ENCODE measurements around the gene SMG6.
"Not testable (repeated sequence)": the region's sequence is repeated elsewhere in the genome, so short reads cannot be mapped to it uniquely, and the experiment has no call there.

The SMG6 gene
- 88.3 to 91.1 reads per million in 2 donors for total RNA-seq

GRCh38 chr17:2303204-2304188 lies at the start of gene SMG6, which contains the start of gene SRR:
Gene SMG6, minus strand, starts transcription at chr17:2303785. Its CDS starts 65 bp downstream, at chr17:2303720.
Gene SRR, plus strand, starts transcription at chr17:2303950. Its CDS starts 11,611 bp downstream, at chr17:2315561.
- DNase-seq, result peak; percentile 95

GRCh38 chr17:2351269-2351668 lies 47.7 kb upstream of the SMG6 start:
- DNase-seq, result no peak

GRCh38 chr17:2347805-2348685 lies 44.5 kb upstream of the SMG6 start:
- DNase-seq, result no peak

GRCh38 chr17:2346475-2346874 lies 42.9 kb upstream of the SMG6 start:
- no peak for DNase-seq

GRCh38 chr17:2344528-2344927 lies 40.9 kb upstream of the SMG6 start:
- DNase-seq, result no peak

GRCh38 chr17:2343421-2343820 lies 39.8 kb upstream of the SMG6 start:
- no peak for DNase-seq

- no peak for DNase-seq
Observed at GRCh38 chr17:2338315-2338657, 34.7 kb upstream of the SMG6 start.

GRCh38 chr17:2337544-2338314 lies 34.1 kb upstream of the SMG6 start:
- peak; percentile 53 for DNase-seq

- peak; percentile 69 for DNase-seq
Observed at GRCh38 chr17:2336852-2337543, 33.4 kb upstream of the SMG6 start, which contains the start of gene SGSM2. Gene SGSM2, plus strand, starts transcription at chr17:2337501. Its CDS starts 188 bp downstream, at chr17:2337689.

GRCh38 chr17:2336215-2336851 lies 32.7 kb upstream of the SMG6 start, which contains the start of gene TSR1:
Gene TSR1, minus strand, starts transcription at chr17:2336457. Its CDS starts 30 bp downstream, at chr17:2336427.
- peak; percentile 84 for DNase-seq

- DNase-seq, result no peak
Observed at GRCh38 chr17:2335726-2336214, 32.2 kb upstream of the SMG6 start.

GRCh38 chr17:2331303-2331702 lies 27.7 kb upstream of the SMG6 start:
- no peak for DNase-seq

- DNase-seq, result no peak
Observed at GRCh38 chr17:2323629-2324314, 20.2 kb upstream of the SMG6 start.

- no peak for DNase-seq
Observed at GRCh38 chr17:2321399-2321798, 17.8 kb upstream of the SMG6 start.

GRCh38 chr17:2319051-2319450 lies 15.5 kb upstream of the SMG6 start:
- DNase-seq, result no peak

- DNase-seq, result no peak
Observed at GRCh38 chr17:2317796-2318195, 14.2 kb upstream of the SMG6 start.

- DNase-seq, result not testable (repeated sequence)
Observed at GRCh38 chr17:2316916-2317205, 13.3 kb upstream of the SMG6 start.

- DNase-seq, result no peak
Observed at GRCh38 chr17:2312736-2313135, 9.2 kb upstream of the SMG6 start.

GRCh38 chr17:2309338-2310154 lies 6.0 kb upstream of the SMG6 start:
- DNase-seq, result no peak

- DNase-seq, result no peak
Observed at GRCh38 chr17:2304931-2305330, 1.3 kb upstream of the SMG6 start.

Data from T-helper 9 cell (primary cell).